ENCODE data around the gene GMPR2.

DNA sequence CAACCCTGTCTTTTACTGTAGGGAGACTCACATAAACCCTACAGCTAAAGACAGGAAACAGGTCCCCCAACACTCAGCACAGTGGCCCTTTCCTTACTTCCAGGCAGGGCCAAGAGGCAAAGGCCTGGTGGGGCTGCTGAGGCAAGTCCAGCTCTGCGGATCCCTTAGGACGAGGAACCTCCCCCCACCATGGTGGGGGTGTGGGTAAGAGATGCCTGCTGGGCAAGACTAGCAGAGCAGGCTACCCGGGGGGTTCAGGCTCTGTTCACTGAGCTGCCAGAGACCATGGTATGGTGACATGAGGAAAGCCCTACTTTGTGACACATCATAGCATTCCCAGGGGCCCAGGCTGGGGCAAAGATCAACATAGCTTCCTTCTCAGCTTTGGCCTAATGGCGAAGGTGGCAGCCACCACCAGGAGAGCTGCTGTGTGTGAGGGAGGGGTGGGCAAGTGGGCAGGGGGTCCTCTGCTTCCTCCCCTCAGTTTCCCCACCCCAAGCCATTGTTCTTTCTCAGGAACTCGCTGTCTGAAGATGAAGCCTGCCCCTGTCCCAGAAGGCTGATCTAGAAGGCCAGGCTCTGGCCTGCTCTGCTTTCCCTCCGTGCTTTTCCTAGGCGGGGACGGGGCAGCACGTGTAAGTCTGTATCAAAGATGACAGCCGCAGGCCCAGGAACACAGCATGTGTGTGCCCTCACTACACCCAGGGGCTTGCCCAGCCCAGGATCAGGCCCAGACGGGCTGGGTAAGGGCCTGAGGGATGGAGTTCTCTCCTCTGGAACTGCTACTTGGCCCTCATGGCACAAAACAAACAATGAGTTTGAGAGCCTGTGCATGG, 19.8 kb downstream of the GMPR2 start:
- TF ChIP-seq, protein P1, sequence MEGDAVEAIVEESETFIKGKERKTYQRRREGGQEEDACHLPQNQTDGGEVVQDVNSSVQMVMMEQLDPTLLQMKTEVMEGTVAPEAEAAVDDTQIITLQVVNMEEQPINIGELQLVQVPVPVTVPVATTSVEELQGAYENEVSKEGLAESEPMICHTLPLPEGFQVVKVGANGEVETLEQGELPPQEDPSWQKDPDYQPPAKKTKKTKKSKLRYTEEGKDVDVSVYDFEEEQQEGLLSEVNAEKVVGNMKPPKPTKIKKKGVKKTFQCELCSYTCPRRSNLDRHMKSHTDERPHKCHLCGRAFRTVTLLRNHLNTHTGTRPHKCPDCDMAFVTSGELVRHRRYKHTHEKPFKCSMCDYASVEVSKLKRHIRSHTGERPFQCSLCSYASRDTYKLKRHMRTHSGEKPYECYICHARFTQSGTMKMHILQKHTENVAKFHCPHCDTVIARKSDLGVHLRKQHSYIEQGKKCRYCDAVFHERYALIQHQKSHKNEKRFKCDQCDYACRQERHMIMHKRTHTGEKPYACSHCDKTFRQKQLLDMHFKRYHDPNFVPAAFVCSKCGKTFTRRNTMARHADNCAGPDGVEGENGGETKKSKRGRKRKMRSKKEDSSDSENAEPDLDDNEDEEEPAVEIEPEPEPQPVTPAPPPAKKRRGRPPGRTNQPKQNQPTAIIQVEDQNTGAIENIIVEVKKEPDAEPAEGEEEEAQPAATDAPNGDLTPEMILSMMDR (conservative IDR thresholded peaks at IDR 0.05; ENCODE audit: low read depth, low read length), result no peak
- TF ChIP-seq CHD1 (IDR thresholded peaks at IDR 0.05; ENCODE audit: low read depth, low read length), result no peak
- no peak for TF ChIP-seq POLR2A (IDR thresholded peaks at IDR 0.05; ENCODE audit: low read depth, low read length)
- TF ChIP-seq CEBPB (IDR thresholded peaks at IDR 0.05; ENCODE audit: low read depth, low read length), result no peak
- no peak for TF ChIP-seq RAD21 (IDR thresholded peaks at IDR 0.05; ENCODE audit: low read length)
- TF ChIP-seq RFX5 (IDR thresholded peaks at IDR 0.05; ENCODE audit: low read depth, low read length), result no peak
- no peak for TF ChIP-seq RCOR1 (IDR thresholded peaks at IDR 0.05; ENCODE audit: insufficient replicate concordance, low read length)
- no peak for TF ChIP-seq FOS (IDR thresholded peaks at IDR 0.05; ENCODE audit: low read depth, low read length)
- TF ChIP-seq, protein P2, sequence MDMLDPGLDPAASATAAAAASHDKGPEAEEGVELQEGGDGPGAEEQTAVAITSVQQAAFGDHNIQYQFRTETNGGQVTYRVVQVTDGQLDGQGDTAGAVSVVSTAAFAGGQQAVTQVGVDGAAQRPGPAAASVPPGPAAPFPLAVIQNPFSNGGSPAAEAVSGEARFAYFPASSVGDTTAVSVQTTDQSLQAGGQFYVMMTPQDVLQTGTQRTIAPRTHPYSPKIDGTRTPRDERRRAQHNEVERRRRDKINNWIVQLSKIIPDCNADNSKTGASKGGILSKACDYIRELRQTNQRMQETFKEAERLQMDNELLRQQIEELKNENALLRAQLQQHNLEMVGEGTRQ (IDR thresholded peaks at IDR 0.05; ENCODE audit: low read depth, low read length), result no peak
- TF ChIP-seq MAFK (IDR thresholded peaks at IDR 0.05; ENCODE audit: low read depth, low read length), result no peak
- TF ChIP-seq NFE2L2 (IDR thresholded peaks at IDR 0.05; ENCODE audit: low read depth, low read length), result no peak
- no peak for TF ChIP-seq BHLHE40 (IDR thresholded peaks at IDR 0.05; ENCODE audit: low read depth, low read length)
- no peak for TF ChIP-seq MXI1 (IDR thresholded peaks at IDR 0.05; ENCODE audit: borderline replicate concordance, low read depth, low read length)
- no peak for TF ChIP-seq MAZ (IDR thresholded peaks at IDR 0.05; ENCODE audit: borderline replicate concordance, low read depth, low read length)

Measured in IMR-90 (cell line).